ENCODE data around the gene SLC12A9.

The SLC12A9 gene

GRCh38 chr7:100863406-100863950 is 11.0 kb downstream of the SLC12A9 start:
- no peak for FAIRE-seq

GRCh38 chr7:100864263-100864845 is 11.8 kb downstream of the SLC12A9 start:
- no peak for FAIRE-seq

- no peak for FAIRE-seq
Measured at GRCh38 chr7:100865372-100865911, 12.9 kb downstream of the SLC12A9 start.

- FAIRE-seq: no peak
Measured at GRCh38 chr7:100865938-100866728, 13.6 kb downstream of the SLC12A9 start.

GRCh38 chr7:100866729-100867039 is 14.2 kb downstream of the SLC12A9 start:
- no peak for FAIRE-seq

GRCh38 chr7:100867040-100867775 is 14.7 kb downstream of the SLC12A9 start, which contains the start of gene TRIP6:
Gene TRIP6, plus strand, starts transcription at chr7:100867387. Its CDS starts 111 bp downstream, at chr7:100867498.
- FAIRE-seq: no peak

GRCh38 chr7:100867776-100868485 is 15.4 kb downstream of the SLC12A9 start:
- no peak for FAIRE-seq

- FAIRE-seq: no peak
Measured at GRCh38 chr7:100873599-100874299, 21.2 kb downstream of the SLC12A9 start.

GRCh38 chr7:100874300-100874576 is 21.7 kb downstream of the SLC12A9 start:
- FAIRE-seq: no peak

- no peak for FAIRE-seq
Measured at GRCh38 chr7:100874577-100875355, 22.3 kb downstream of the SLC12A9 start, which contains the start of gene SRRT. Gene SRRT, plus strand, starts transcription at chr7:100875103. Its CDS starts 488 bp downstream, at chr7:100875591.

- no peak for FAIRE-seq
Measured at GRCh38 chr7:100875356-100875751, 22.8 kb downstream of the SLC12A9 start.

GRCh38 chr7:100878013-100878412 is 25.5 kb downstream of the SLC12A9 start:
- FAIRE-seq: no peak

- FAIRE-seq: no peak
Measured at GRCh38 chr7:100878685-100879084, 26.2 kb downstream of the SLC12A9 start.

- FAIRE-seq: no peak
Measured at GRCh38 chr7:100879685-100880261, 27.3 kb downstream of the SLC12A9 start.

- no peak for FAIRE-seq
Measured at GRCh38 chr7:100880645-100881044, 28.1 kb downstream of the SLC12A9 start.

- FAIRE-seq: no peak
Measured at GRCh38 chr7:100881136-100881535, 28.6 kb downstream of the SLC12A9 start.

GRCh38 chr7:100882201-100882600 is 29.7 kb downstream of the SLC12A9 start:
- FAIRE-seq: no peak

GRCh38 chr7:100882785-100883526 is 30.4 kb downstream of the SLC12A9 start:
- no peak for FAIRE-seq

GRCh38 chr7:100884736-100885439 is 32.4 kb downstream of the SLC12A9 start:
- no peak for FAIRE-seq
